Muscle of leg (tissue), 11 donors: ENCODE results near the gene SLC39A11. TPM values are rescaled to one million over a fixed set of nuclear protein-coding genes. Genes with fewer than 3 reads are reported as not detected.

Experiments
- DNase-seq: peaks from one replicate; pipeline ENCODE4 v3.0.0; 2013
- H3K27ac ChIP-seq: one replicate; pipeline ENCODE4 v1.5.1; 2013; ENCODE audit warnings: mild to moderate bottlenecking, low read length, control low read depth
- H3K27me3 ChIP-seq: one replicate; pipeline ENCODE4 v1.6.1; 2013; ENCODE audit warnings: low read length; ENCODE audit not compliant: control insufficient read depth, insufficient read depth
- H3K36me3 ChIP-seq: one replicate; pipeline ENCODE4 v1.6.1; 2013; ENCODE audit warnings: low read length; ENCODE audit not compliant: control insufficient read depth, insufficient read depth
- H3K4me1 ChIP-seq: one replicate; pipeline ENCODE4 v1.6.1; 2013; ENCODE audit warnings: low read length; ENCODE audit not compliant: control insufficient read depth, insufficient read depth
- H3K4me3 ChIP-seq: one replicate; pipeline ENCODE4 v1.5.1; 2013; ENCODE audit warnings: low read length, control low read depth
- H3K9me3 ChIP-seq: replicated peaks from 2 replicates; pipeline ENCODE4 v1.6.1; 2013; ENCODE audit warnings: low read depth, low read length; ENCODE audit not compliant: control insufficient read depth
- WGBS: methylation state at CpG from one replicate; pipeline ENCODE4 v1.1.5; 2013; ENCODE audit warnings: missing lambda C conversion rate; ENCODE audit not compliant: insufficient coverage; 5-methylcytosine and 5-hydroxymethylcytosine counted together
- polyA plus RNA-seq, 8 donors: library from polyadenylated mRNA; unstranded; fragments of 120-200 nt; gene quantifications; one replicate each; pipeline versions ENCODE4 v1.2.1 to v1.2.3, GENCODE V29; 2013; ENCODE audit warnings: inconsistent platforms in 1 of 8, low replicate concordance in 1 of 8; ENCODE audit not compliant: insufficient read length in 8 of 8, insufficient read depth in 1 of 8
- total RNA-seq: library from RNA; stranded (reverse); fragments of 120-200 nt; gene quantifications from one replicate; pipeline ENCODE4 v1.2.4, GENCODE V29; 2013

SLC39A11 gene
- total and polyA plus RNA-seq, 9 donors, result 8.7 to 13.6 (median 10.0) TPM

DNA sequence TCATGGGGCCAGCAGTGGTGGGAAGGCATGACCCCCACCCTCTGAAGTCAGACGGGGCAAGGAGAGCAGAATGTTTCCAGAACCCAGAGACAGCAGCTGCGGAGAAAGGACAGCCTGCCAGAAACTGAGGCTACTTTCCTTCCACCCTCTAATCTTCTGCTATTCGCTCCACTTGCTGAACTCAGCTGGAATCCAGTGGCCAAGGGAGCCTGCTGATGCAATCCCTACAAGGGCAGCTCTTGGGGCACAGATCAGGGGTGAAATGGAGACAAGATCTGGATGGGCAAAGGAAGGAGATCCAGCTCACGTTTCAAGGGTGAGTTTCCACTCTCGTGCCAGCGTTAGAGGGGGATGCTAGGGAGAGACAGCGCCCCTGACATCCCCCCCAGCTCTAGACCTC, 479.1 kb downstream of the SLC39A11 start:
- WGBS, result 63% methylated on average over 4 of the region's 7 CpGs
- no peak overlapping the region for H3K27ac ChIP-seq
- peaks cover 18% of the 10 kb centered on the region for H3K27me3 ChIP-seq
- H3K4me1 ChIP-seq, result peaks cover 20% of the 10 kb centered on the region
- H3K4me3 ChIP-seq, result no peak overlapping the region
- no peaks in the 10 kb centered on the region for H3K36me3 ChIP-seq
- DNase-seq, result peak; percentile 52
- H3K9me3 ChIP-seq, result no peaks in the 10 kb centered on the region

DNA sequence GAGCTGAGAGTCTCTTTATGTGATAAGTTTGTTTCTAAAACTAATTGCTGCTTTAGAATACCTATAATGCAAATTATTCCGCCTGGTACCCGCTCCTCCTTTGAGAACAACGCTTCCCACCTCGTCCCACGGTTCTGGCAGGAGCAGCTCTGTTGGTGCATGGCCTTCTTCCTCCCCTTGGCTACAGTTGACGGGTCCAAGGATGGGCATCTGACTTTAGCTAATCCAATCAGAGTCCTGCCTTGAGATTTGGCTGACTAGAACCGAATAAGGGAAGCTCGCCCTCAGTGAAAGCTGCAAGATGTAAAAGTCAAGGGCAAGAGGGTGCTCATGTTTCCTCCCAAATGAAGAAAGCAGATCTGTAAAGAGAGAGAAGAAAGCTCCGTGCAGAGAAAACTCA, 481.3 kb downstream of the SLC39A11 start:
- 54% methylated on average over 6 of the region's 9 CpGs for WGBS
- H3K36me3 ChIP-seq, result no peaks in the 10 kb centered on the region
- peaks cover 6% of the 10 kb centered on the region for H3K27me3 ChIP-seq
- no peak overlapping the region for H3K4me3 ChIP-seq
- H3K27ac ChIP-seq, result no peak overlapping the region
- peaks cover 18% of the 10 kb centered on the region for H3K4me1 ChIP-seq
- no peak for DNase-seq
- peaks cover 4% of the 10 kb centered on the region for H3K9me3 ChIP-seq

- Histone ChIP-seq H3K27ac (no peak overlapping the region), H3K36me3 (no peaks in the 10 kb centered on the region), H3K4me3 (no peak overlapping the region), H3K27me3 (no peaks in the 10 kb centered on the region), H3K9me3 (peaks cover 4% of the 10 kb centered on the region), H3K4me1 (peaks cover 7% of the 10 kb centered on the region)
- DNase-seq, result no peak
- WGBS, result no CpG with 5 or more reads among the region's 2 CpGs
Observed at GRCh38 chr17:72609501-72609900, 483.0 kb downstream of the SLC39A11 start.

DNA sequence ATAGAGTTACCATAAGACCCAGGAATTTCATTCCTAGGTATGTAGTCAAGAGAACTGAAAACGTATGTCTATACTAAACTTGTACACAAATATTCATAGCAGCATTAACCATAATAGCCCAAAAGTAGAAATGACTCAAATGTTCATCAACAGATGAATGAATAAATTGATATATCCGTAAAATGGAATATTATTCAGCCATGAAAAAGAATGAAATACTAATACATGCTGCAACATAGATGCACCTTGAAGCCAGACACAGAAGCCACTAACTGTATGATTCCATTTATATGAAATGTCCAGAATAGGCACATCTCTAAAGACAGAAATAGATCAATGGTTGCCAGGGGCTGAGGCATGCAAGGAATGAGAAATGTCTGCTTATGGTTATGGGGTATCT, 484.1 kb downstream of the SLC39A11 start:
- DNase-seq, result no peak
- Histone ChIP-seq H3K4me1 (peaks cover under 1% of the 10 kb centered on the region), H3K4me3 (no peak overlapping the region), H3K27me3 (no peaks in the 10 kb centered on the region), H3K27ac (no peak overlapping the region), H3K36me3 (no peaks in the 10 kb centered on the region), H3K9me3 (peaks cover 4% of the 10 kb centered on the region)
- no CpG with 5 or more reads among the region's 2 CpGs for WGBS

- H3K4me1 ChIP-seq, result no peaks in the 10 kb centered on the region
- H3K27ac ChIP-seq, result no peak overlapping the region
- peaks cover 4% of the 10 kb centered on the region for H3K9me3 ChIP-seq
- no peaks in the 10 kb centered on the region for H3K27me3 ChIP-seq
- H3K36me3 ChIP-seq, result no peaks in the 10 kb centered on the region
- no peak overlapping the region for H3K4me3 ChIP-seq
- no peak for DNase-seq
Observed at GRCh38 chr17:72606656-72607055, 485.8 kb downstream of the SLC39A11 start.

DNA sequence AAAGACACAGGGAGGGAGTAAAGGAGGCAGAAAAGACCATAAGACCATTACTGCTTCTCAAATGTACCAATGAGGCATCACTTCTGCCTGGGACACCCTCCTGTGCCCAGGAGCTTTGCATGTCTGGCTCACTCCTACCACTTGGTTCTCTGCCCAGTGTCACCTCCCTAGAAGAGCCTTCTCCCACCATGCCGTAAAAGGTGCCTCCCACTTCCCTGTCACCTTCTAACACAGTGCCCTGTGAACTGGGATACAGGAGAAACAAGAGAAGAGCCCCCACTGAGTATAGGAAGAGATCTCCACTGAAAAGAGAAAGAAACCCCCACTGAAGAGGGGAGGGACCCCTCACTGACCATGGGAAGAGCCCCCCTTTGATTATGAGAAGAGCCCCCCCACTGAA, 486.9 kb downstream of the SLC39A11 start:
- Histone ChIP-seq H3K27me3 (peaks cover 2% of the 10 kb centered on the region), H3K36me3 (no peaks in the 10 kb centered on the region), H3K4me1 (no peaks in the 10 kb centered on the region), H3K9me3 (peaks cover 4% of the 10 kb centered on the region), H3K4me3 (no peak overlapping the region), H3K27ac (no peak overlapping the region)
- WGBS, result no CpG with 5 or more reads among the region's 1 CpG
- DNase-seq, result no peak

DNA sequence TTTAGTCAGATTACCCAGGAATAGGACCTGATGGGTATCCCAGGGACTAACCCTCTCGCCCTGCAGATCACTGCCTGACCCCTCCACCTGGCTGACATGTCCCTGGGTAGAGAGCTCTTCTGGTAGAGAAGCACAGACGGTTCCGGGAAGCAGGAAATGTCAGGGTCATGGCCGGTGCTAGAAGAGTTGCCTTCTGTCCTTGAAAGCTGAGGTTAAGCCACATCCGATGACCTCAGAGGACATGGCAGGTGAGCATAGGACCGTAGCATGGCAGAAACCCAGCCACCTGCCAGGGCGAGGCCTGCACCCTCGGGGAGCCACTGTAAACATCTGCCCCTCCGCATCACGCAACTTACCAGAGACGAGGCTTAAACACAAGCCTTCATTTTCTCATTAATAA, 488.0 kb downstream of the SLC39A11 start:
- no peak for DNase-seq
- Histone ChIP-seq H3K4me3 (no peak overlapping the region), H3K36me3 (no peaks in the 10 kb centered on the region), H3K27ac (no peak overlapping the region), H3K27me3 (peaks cover 5% of the 10 kb centered on the region), H3K9me3 (peaks cover 4% of the 10 kb centered on the region), H3K4me1 (no peaks in the 10 kb centered on the region)
- WGBS, result 77% methylated on average over 9 of the region's 11 CpGs

- no peak overlapping the region for H3K27ac ChIP-seq
- H3K27me3 ChIP-seq, result peaks cover 5% of the 10 kb centered on the region
- WGBS, result 93% methylated on average over 2 of the region's 7 CpGs
- no peak for DNase-seq
- H3K36me3 ChIP-seq, result no peaks in the 10 kb centered on the region
- H3K9me3 ChIP-seq, result peaks cover 4% of the 10 kb centered on the region
- H3K4me3 ChIP-seq, result no peak overlapping the region
- no peaks in the 10 kb centered on the region for H3K4me1 ChIP-seq
Observed at GRCh38 chr17:72603420-72604242, 488.9 kb downstream of the SLC39A11 start.

- Histone ChIP-seq H3K36me3 (no peaks in the 10 kb centered on the region), H3K27ac (no peak overlapping the region), H3K27me3 (peaks cover 5% of the 10 kb centered on the region), H3K4me1 (no peaks in the 10 kb centered on the region), H3K9me3 (no peaks in the 10 kb centered on the region), H3K4me3 (no peak overlapping the region)
- no peak for DNase-seq
- WGBS, result 67% methylated on average over 1 of the region's 12 CpGs
Observed at GRCh38 chr17:72602517-72603419, 489.7 kb downstream of the SLC39A11 start.

DNA sequence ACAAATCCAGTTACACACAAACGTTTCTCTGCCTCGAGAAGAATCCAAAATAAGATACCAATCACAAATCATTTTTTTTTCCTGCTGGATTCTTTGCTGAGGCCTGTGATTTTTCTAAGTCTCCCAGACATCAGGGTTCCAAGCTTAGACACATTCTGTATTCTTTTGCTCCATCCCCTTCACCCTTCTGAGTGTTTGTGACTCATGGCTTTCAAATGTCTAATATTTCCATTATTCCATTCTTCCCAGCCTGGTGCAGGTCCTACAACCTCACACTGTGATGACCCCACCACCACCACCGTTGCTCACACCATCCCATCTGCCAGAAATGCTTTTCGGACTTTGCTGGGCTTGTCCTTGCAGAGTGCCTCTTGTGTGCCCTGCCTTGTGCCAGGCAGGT, 491.6 kb downstream of the SLC39A11 start:
- H3K27ac ChIP-seq, result no peak overlapping the region
- WGBS, result 71% methylated on average over 4 of the region's 4 CpGs
- no peak overlapping the region for H3K4me3 ChIP-seq
- no peaks in the 10 kb centered on the region for H3K36me3 ChIP-seq
- H3K4me1 ChIP-seq, result no peaks in the 10 kb centered on the region
- H3K9me3 ChIP-seq, result no peaks in the 10 kb centered on the region
- no peak for DNase-seq
- peaks cover 5% of the 10 kb centered on the region for H3K27me3 ChIP-seq
